GM12892 (cell line): ENCODE measurements around the gene IL36RN.

Source experiments
- POLR2A ChIP-seq: IDR thresholded peaks from 2 replicates; pipeline ENCODE4 v1.6.1; 2011; ENCODE audit warnings: low read depth, low read length, control low read depth
- POLR2AphosphoS5 ChIP-seq: IDR thresholded peaks from 2 replicates; pipeline ENCODE4 v1.6.1; 2011; ENCODE audit warnings: low read depth, low read length, control low read depth
- TAF1 ChIP-seq: IDR thresholded peaks from 2 replicates; pipeline ENCODE4 v1.6.1; 2011; ENCODE audit warnings: low read depth, mild to moderate bottlenecking, control low read depth, low read length, borderline replicate concordance

DNA sequence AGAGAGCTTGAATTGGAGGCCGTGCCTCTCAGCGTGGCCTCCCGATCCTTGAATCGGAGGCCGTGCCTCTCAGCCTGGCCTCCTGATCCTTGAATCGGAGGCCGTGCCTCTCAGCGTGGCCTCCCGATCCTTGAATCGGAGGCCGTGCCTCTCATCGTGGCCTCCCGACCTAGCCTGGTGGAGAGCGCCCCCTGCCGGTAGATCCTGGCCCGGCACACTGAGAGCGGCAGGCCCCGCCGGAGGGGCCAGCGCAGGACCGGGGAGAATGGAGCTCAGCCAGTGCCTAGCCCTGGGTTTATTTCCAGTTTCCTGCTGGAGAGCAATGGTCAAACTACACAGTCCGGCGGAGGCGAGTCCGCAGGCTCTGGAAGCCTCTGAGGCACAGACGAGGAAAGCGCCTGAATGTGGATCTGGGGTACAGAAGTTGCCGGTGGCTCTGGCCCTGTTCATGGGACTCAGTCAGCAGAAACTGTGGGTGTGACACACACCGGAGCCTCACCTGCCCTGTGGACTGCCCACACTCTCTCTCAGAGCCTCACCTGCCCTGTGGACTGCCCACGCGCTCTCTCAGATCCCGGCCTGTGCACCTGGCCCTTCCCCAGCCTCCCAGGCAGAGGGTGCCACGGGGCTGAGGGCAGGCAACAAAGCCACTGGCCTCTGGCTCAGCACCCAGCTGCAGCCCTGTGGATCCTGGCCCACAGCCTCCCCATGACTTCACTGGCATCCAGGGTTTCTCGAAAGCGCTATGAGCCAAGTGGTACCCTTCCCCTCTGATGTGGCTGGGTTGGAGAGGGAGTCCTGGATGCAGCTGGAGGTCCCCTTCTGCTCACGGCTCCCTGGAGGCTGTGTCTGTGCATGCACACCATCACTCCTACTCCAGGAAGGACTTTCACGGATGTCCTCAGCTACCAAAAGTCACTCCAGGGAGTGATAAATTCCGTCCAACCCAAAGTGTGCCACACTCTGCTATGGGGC lies 7.8 kb upstream of the IL36RN start:
- no peak for TF ChIP-seq POLR2A
- no peak for TF ChIP-seq POLR2AphosphoS5
- TF ChIP-seq TAF1 = no peak
